NOMO-1 treated with DMSO at 0.1 percent for 48 hours (cell line): ENCODE data around the gene EFS.
"Not testable (repeated sequence)": the region's sequence is repeated elsewhere in the genome, so short reads cannot be mapped to it uniquely, and the experiment has no call there.

Experiments
- DNase-seq: peaks from one replicate; lab custom pipeline; 2025; ENCODE audit not compliant: unreplicated experiment; lab: John Stamatoyannopoulos, UW

The EFS gene

DNA sequence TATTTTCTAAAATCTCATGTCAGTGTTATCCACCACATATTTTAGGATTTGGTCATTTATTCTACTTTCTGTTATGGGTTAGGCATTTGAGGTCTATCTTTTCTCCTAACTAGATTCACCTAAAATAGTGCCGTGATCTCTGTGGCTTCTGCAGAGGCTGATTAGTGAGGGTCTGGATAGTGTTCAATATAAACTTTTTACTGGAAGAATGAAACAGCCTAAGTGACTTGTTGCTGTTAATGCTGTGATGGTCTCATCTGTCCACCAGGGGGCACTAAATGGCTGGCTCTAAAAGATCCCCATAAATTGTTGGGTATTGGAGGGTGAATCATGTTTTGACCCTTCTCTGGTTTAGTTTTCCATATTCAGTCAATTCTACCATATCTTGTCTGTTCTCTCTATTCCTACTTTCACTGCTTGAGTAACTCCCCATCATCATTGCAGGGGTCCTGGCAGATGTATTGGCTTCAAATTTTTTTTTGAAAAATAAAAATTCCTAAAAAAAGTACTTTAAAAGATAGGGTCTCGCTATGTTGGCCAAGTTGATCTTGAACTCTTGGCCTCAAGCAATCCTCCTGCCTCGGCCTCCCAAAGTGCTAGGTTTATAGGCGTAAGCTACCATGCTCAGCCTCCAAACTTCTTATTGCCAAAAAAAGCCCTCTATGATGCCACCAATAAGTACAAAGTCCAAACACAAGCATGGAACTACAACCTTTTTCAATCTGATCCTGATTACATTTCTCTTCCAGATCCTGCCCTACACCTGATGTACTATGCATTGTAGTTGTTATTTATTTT, 36.8 kb downstream of the EFS start:
- DNase-seq: peak; percentile 60

DNA sequence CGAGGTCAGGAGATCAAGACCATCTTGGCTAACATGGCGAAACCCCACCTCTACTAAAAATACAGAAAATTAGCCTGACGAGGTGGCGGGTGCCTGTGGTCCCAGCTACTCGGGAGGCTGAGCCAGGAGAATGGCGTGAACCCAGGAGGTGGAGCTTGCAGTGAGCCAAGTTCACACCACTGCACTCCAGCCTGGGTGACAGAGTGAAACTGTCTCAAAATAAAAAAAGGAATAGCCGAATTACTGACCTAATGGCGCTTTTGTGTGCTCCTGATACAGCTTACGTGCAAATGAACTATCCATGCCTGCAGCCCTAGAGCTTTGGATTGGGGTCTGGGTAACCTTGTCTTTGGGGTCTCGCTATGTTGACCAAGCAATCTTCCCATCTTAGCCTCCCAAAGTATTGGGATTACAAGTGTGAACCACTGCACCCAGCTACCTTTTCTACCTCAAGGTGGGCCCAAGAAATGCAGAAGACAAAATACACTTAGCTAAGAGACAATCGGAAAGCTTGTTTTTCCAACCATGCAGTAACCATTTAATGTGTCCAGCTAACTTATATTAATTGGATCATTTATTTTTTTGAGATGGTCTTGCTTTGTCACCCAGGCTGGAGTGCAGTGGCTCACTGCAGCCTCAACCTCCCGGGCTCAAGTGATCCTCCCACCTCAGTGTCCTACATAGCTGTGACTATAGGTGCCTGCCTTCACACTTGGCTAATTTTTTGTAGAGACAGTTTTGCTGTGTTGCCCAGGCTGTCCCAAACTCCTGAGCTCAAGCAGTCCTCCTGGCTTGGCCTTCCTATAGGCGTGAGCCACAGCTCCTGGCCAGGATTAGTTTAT, 38.3 kb downstream of the EFS start:
- no peak for DNase-seq

DNA sequence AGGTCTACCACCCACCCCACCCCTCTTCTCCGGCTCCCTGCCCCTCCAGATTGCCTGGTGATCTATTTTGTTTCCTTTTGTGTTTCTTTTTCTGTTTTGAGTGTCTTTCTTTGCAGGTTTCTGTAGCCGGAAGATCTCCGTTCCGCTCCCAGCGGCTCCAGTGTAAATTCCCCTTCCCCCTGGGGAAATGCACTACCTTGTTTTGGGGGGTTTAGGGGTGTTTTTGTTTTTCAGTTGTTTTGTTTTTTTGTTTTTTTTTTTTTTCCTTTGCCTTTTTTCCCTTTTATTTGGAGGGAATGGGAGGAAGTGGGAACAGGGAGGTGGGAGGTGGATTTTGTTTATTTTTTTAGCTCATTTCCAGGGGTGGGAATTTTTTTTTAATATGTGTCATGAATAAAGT, 39.2 kb downstream of the EFS start:
- DNase-seq: not testable (repeated sequence)

DNA sequence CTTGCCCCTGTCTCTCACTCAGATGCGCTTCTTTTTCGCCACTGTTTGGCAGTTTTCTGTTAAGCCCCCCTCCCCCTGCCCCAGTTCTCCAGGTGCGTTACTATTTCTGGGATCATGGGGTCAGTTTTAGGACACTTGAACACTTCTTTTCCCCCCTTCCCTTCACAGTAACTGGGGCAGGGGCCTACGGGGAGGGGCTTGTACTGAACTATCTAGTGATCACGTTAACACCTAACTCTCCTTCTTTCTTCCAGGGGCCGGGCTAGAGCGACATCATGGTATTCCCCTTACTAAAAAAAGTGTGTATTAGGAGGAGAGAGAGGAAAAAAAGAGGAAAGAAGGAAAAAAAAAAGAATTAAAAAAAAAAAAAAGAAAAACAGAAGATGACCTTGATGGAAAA, 40.0 kb downstream of the EFS start:
- no peak for DNase-seq

DNA sequence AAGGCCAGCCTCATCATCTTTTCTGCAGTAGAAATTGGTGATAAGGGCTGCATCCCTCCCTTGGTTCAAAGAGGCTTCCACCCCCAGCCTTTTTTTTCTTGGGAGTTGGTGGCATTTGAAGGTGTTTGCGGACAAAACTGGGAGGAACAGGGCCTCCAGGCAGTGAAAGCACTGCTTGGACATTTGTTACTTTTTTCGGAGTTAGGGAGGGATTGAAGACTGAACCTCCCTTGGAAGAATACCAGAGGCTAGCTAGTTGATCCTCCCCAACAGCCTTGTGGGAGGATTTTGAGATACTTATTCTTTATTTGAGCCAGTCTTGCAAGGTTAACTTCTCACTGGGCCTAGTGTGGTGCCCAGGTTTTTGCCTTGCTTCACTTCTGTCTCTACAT, 40.5 kb downstream of the EFS start:
- DNase-seq: no peak

- no peak for DNase-seq
Observed at GRCh38 chr14:23323838-23324454, 41.0 kb downstream of the EFS start.

GRCh38 chr14:23322568-23323517, 42.1 kb downstream of the EFS start:
- DNase-seq: no peak

DNA sequence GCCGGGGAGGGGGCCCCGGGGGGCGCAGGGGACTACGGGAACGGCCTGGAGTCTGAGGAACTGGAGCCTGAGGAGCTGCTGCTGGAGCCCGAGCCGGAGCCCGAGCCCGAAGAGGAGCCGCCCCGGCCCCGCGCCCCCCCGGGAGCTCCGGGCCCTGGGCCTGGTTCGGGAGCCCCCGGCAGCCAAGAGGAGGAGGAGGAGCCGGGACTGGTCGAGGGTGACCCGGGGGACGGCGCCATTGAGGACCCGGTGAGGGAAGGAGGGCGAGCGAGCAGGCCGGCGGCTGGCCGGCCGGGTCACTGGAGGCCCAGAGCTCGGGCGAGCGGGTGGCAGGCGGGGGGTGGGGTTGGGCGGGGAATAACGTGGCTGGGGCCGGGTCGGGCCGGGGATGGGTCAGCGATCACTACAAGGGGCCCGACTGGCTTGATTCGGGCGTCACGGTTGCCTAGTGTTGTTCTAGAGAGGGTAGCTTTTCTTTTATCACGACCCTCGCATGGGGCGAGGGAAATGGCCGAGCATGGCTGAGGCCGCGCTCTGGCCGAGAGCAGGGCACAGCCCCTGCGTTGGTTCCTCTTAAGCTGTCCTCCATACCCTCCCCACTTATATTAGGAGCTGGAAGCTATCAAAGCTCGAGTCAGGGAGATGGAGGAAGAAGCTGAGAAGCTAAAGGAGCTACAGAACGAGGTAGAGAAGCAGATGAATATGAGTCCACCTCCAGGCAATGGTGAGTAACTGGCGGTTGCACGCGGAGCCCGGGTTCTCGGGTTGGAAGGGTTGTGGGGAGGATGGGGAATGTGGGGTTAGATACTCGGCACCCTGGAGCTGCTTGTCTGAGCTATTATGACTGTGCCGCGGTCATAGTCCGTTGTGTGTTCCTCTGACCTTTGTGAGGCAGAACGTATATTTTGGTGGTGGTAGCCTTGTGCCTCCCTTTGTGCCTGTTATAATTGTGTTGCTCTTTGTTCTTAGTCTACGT, 43.1 kb downstream of the EFS start:
- DNase-seq: peak; percentile 29

DNA sequence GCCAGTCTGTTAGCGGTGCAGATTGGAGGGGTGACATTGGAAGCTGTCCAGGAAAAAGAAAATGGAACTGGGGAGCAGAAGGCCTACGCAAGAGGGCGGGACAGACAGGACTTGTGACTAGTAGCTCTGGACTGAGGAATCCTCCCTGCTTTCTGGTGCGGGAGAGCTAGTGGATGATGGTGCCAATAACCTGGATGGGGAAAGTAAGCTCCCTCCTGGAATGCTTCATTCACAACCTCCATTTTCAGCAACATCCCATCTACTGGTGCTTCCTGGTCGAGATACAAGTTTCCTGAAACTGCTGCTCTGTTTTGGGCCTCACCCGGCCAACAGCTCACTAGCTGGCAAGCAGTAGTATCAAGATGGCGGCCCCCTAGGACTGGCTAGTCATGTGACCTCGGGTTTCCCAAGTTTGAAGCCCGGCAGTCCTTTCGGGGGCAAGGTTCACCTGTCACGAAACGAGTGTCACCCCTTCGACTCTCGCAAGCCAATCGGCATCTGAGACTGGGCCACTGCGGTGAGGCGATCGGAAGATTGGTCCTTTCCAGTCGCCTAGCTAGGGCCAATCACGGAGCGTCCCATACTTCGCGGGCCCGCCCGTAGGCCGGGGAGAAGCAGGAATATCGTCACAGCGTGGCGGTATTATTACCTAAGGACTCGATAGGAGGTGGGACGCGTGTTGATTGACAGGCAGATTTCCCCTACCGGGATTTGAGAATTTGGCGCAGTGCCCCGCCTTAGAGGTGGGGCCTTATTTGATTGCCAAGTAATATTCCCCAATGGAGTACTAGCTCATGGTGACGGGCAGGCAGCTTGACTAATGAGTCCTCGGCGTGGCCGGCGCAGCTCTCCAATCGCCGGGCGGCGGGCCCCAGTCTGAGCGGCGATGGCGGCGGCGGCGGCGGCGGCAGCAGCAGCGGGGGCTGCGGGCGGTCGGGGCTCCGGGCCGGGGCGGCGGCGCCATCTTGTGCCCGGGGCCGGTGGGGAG, 44.1 kb downstream of the EFS start, which contains the start of gene PABPN1:
Gene PABPN1, plus strand, starts transcription at position 874 of the 988 bp plus-strand sequence. Its CDS starts 13 bp downstream, at position 887.
- peak; percentile 100 for DNase-seq

GRCh38 chr14:23319746-23320583, 45.0 kb downstream of the EFS start:
- no peak for DNase-seq

GRCh38 chr14:23316300-23316699, 48.7 kb downstream of the EFS start:
- no peak for DNase-seq

- DNase-seq: no peak
Observed at GRCh38 chr14:23310546-23310945, 54.4 kb downstream of the EFS start.

- no peak for DNase-seq
Observed at GRCh38 chr14:23308721-23309445, 56.1 kb downstream of the EFS start.

- no peak for DNase-seq
Observed at GRCh38 chr14:23307687-23308644, 57.0 kb downstream of the EFS start.

- DNase-seq: no peak
Observed at GRCh38 chr14:23307146-23307530, 57.8 kb downstream of the EFS start.
